DMS79 treated with DMSO at 0.1 percent for 48 hours (cell line): Measurements from ENCODE around the gene TRAPPC11.

ENCODE experiments used
- DNase-seq: peaks from one replicate; lab custom pipeline; 2025; lab: John Stamatoyannopoulos, UW

Gene TRAPPC11

DNA sequence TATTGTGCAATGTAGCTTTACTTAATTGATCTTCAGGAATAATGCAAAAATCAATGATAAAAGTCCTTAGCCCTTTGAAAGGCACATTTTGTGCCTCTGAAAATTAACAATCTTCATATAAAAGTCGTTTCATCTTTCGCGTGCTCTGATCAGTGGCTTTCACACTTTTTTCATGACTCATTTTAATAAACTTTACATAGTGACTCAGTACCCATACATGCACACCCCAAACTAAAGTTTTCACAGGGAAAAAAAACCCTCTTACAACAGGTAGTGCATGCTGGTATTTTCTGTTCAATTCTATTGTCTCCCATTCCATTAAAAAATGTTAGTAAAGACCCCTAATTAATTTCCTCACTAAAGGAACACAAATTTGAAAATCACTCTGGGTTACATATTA lies 21.6 kb upstream of the TRAPPC11 start:
- no peak for DNase-seq

DNA sequence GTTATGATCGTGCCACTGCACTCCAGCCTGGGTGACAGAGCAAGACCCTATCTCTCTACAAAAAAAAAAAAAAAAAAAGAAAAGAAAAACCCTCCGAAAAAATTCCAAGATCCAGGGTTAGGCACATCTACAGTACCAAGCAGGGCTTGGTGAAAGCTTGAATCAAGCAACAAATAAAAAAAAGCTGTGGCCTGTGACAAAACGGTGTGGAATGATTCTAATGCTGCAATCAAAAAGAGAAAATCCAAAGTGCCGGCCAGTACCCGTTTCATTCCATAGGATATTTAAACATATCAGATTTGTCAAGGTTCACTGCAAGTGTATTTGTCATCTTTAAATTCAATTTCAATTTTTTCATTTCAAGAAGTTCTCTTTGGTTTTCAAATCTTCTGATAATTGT lies 20.7 kb upstream of the TRAPPC11 start:
- no peak for DNase-seq

DNA sequence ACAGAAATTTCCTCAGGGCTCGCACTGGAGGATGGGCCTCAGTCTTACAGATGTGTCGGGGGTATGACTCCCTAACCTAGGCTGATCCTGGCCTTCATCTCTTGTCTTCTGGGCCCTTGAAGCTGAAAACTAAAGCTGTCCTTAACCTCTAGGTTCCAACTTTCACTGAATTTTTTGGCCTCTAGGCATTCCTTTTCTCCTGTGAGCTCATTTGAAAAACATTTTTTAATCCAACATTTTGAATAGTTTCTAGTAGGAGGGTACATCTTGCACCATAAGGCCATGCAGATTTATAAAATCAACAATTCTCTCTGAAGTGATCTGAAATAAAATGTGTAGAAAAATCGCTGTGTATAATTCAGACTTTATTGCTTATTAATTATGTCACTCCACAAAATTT lies 19.8 kb upstream of the TRAPPC11 start:
- DNase-seq, result no peak

DNA sequence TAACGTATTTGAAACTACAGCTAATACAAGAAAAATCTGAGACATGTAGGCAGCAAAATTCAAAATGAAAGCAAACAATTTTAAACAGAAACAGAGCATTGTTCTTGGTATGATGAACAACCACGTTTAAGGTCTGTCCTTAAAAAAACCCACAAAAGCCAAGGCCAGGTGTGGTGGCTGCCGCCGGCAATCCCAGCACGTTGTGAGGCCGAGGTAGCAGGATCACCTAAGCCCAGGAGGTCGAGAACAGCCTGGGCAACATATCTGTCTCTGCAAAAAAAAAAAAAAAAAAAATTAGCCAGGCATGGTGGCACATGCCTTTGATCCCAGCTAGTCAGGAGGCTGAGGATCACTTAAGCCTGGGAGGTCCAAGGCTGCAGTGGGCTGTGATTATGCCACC lies 13.8 kb upstream of the TRAPPC11 start:
- no peak for DNase-seq

DNA sequence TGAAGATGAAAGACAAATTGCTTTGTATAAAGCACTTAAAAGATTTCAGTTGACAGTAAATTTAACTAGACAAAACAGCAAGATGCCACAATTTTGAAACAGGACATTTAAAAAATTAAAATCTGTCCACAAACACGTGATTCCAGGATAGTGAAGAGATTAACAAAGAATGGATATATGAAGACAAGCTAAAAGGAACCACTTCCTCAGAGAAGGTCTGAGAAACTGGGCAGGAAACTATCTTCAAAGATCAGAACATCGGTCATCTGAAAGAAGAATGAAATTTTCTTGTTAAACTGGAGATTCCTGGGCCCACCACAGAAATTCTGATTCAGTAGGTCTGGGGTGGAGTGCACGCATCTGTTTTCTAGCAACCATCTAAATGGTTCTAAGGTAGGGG lies 1.5 kb upstream of the TRAPPC11 start:
- no peak for DNase-seq

DNA sequence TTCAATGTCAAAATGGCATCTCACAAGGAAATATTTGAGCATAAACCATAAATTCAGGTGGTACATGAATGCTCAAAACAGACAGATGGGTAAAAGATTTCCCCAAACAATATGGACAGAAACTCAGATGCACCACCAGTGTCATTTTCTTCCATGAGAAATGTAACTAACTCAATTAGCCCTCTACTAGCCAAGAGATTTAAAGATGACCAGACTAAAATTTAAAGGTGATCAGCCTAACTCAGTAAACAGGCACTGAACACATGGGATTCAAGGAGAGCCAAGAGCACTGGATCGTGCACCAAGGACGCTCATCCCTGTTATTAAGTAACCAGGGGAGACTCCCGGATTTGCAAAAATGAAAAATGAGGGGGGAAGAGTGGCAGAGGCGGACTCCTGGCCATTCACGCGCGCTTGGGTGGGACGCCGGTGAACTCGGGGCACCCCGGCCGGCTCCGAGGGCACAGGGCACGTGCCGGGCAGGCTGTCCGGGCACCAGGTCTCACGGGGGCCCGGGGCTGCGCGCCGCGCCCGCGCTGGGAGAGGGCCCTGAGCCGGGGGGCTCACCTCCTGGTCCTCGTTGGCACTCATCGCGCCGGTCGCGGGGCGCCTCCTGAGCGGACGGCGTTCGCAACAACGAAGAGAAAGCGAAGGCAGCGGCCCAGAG lies 598 bp upstream of the TRAPPC11 start:
- peak; percentile 1 for DNase-seq

DNA sequence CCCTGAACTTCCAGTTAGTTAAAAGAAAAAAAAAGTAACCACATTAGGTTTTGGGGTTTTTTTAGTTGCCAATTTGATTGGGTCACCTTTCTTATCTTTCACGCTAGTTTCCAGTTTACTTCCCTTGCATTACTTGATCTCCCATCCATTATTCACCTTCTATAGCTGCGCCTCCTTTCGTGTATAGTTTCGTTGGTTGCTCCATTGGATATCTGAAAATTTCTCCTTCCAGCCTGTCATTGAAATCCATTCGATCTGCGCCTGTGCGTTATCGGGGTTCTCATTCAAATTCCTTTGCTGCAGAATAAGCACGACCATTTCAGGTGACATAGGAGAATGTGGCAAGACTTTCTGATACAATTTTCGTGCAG lies 764 bp downstream of the TRAPPC11 start:
- peak; percentile 5 for DNase-seq

DNA sequence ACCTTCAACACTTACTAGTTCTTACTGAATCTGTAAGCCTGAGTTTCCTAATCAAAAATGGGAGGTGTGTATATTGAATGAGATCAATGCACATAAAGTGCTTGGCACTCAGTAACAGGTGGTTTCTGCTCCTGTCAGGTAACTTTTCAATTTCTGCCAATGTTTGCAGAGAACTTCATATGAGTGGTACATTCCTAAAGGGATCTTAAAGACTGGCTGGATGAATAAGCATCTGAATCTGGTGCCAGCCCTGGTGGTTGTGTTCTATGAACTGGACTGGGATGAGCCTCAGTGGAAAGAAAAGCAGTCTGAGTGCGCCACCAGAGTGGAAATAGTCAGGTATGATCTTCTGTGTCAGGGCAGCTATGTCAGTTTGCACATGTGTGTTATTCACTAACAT lies 7.0 kb downstream of the TRAPPC11 start:
- no peak for DNase-seq

DNA sequence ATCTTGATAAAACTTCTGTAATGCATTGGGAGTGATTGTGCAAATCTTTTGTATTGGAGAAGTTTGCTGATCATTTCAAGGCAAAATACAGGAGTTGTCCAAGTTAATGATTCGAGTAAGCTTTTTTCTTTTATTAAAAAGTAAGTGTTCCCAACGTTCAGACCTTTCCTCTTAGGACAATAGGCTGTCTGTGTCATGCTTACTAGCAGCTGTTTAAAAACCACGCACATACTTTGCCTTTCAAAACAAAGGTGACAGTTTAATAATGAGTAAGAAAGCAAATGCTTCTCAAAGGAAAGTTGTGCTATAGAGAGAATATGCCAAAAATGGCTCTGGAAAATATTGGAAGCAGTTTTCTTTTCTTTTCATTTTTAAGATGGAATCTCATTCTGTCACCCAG lies 11.2 kb downstream of the TRAPPC11 start:
- DNase-seq, result no peak

DNA sequence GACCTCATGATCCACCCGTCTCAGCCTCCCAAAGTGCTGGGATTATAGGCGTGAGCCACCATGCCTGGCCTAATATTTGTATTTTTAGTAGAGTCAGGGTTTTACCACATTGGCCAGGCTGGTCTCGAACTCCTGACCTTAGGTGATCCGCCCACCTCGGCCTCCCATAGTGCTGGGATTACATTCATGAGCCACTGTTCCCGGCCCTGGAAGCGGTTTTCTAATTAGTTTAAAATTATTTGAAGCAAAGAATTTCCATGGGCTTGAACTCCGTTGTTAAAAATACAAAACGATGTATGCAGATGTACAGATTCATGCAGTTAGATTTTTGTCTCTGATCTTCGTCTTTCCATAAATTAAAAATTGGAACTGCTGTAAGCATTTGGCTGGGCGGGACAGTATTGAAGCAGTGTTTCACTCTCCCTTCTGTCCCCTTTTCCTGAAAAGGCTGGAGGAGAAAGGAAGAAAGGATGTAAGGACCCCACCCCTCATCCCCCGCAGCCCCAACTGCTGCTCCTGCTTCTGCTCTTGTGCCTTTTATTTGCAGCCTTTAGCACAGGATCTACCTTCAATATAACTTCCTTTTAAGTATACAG lies 12.0 kb downstream of the TRAPPC11 start:
- no peak for DNase-seq

DNA sequence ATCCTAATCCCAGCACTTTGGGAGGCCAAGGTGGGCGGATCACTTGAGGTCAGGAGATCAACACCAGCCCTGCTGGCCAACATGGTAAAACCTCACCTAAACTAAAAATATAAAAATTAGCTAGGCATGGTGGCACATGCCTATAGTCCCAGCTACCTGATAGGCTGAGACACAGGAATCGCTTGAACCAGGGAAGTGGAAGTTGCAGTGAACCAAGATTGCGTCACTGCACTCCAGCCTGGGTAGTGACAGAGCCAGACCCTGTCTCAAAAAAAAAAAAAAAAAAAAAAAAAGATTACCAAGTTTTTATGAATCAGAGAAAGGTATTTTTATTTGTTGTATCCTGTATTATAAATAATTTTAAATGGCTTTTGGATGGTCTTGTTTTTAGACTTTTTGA lies 15.1 kb downstream of the TRAPPC11 start:
- no peak for DNase-seq

DNA sequence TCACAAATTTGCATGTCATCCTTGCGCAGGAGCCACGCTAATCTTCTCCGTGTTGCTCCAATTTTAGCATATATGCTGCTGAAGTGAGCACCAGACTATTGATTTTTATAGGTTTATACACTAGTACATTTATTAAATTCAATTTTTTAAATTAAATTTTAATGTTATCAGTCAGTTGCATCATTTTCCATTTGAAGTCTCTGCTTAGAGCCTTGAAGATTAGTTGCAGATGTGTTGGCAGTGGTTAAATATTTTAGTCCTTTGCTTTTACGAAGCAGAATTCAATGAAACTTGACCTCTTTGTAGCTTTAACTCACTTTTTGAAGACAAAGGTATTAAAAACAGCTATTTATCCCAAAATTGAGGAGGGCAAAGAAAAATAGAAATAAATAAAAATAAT lies 16.5 kb downstream of the TRAPPC11 start:
- DNase-seq, result no peak

DNA sequence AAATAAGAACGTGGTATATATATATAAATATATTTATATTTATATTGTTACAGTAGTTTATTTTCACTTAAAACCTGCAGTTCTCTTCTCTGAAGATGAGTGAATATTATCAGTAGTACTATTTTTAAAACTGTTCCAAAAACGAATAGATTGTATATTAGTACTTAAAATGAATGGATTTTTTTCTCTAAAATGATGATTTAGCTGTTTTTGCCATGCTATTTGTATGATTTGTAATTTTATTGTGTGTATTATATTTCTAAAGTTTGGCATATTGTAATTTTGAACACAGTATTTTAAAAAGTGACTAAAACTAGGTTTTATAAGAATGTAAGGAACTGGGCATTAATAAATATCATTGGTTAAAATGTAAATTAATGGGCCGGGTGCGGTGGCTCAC lies 22.0 kb downstream of the TRAPPC11 start:
- DNase-seq, result no peak

DNA sequence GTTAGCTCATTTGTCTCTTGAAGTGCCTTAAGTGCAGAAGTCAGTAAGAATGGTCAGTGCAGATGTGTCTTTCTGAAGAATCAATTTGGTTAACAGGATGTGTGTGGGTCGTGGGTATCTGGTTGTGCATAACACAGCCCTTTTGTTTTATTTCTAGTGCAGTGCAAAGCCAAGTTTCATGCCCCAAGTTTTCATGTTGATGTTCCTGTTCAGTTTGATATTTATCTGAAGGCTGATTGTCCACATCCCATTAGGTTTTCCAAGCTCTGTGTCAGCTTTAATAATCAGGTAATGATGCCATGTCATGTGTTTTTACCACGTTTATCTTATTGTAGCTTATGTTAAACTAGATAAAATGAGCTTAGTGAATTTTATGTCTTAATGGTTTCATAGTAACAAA lies 27.4 kb downstream of the TRAPPC11 start:
- DNase-seq, result no peak

DNA sequence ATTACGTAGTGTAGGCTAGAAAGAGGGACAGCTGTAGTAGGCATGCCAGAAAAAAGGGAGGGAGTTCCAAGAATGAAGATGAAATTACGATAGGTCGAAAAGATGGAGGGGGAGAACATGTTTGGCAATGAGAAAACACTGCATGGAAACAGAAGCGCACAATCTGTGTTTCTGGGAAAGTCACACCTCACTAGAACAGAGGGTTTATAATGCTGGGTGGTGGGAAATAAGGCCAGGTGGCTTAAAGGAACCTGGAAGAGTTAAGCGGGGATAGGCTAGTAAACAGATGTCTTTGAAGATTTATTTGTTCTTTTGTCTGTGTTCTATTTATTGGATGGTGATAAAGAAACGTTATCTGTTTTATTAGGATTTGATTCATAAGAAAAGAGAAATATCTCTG lies 29.1 kb downstream of the TRAPPC11 start:
- no peak for DNase-seq

DNA sequence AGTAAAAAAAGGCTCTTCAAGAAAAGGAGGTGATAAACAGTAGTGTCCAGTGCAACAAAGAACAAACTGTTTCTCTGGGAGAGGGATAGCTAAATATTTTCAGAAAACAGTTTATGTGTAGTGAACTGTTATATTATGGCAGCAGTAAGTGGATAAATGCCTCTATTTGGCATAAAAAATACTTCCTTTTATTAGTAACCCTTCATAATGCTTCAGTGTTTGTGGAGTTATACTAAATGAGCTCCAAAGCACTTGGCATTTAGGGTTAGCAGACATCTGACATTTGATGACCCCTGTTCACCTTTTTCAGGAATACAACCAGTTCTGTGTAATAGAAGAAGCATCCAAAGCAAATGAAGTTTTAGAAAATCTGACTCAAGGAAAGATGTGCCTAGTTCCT lies 31.9 kb downstream of the TRAPPC11 start:
- DNase-seq, result no peak

DNA sequence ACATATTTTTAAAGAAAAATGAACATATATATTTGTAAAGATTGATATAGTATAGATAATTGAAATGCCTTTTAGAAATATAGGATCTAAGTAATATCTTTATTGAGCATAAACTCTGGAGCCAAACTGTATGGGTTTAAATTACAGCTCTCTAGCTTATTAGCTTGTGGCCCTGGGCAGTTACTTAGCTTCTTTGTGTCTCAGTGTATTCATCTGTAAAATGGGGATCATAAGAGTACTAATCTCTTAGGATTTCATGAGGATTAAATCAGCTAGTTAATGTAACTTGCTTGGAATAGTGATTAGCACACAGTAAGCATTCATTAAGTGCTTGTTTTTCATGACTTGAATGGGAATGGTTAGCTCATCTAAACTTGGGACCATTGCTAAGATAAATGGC lies 32.8 kb downstream of the TRAPPC11 start:
- DNase-seq, result no peak

DNA sequence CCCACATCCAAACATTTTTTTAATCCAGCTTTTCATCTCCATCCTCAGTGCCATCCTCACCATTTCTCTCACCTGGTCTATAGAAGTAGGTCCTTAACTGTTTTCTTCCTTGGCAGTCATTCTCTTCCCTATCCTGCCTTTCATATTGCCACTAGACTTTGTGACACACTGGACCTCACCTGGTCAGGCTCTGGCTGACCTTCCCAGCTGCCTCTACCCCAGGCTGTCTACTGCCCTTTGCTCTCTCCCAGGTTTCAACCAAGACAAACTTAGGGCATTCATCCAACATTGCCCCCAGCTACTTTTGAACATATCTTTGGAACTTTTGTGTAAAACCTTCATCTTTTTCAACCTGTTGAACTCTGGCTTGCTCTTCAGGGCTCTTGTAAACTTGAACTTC lies 39.8 kb downstream of the TRAPPC11 start:
- no peak for DNase-seq

DNA sequence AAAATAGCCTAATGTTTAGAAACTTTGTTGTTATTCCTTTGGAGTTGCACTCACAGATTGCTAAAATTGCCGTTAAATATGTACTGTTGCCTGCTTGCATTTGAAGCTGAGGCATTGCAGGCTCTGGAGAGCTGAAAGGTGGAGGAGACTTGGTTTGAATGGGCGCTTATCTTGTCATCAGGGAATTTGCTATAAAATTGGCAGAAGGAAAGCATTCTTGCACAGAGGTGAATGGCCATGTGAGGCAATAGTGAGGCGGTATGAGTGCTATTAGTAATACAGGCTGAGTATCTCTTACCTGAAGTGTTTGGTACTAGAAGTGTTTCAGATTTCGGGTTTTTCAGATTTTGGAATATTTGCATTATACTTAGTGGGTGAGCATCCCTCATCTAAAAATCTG lies 41.3 kb downstream of the TRAPPC11 start:
- DNase-seq, result no peak

DNA sequence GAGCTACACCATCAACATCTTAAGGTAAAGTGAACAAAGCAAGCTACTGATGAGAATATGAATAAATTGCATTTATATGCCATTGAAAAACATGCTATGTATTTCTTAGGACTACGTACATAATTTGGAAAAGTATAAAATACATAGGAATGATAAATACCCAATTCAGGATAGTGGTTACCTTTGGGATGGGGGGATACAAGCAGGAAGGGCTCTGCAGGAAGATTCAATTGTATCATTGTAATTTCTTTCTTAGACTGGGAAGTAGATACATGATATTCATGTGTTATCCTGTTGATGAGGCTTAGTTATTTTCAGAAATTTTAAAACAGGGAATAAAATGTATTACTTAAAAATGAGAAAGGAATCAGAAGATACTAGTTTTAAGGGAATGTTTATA lies 43.4 kb downstream of the TRAPPC11 start:
- DNase-seq, result no peak

DNA sequence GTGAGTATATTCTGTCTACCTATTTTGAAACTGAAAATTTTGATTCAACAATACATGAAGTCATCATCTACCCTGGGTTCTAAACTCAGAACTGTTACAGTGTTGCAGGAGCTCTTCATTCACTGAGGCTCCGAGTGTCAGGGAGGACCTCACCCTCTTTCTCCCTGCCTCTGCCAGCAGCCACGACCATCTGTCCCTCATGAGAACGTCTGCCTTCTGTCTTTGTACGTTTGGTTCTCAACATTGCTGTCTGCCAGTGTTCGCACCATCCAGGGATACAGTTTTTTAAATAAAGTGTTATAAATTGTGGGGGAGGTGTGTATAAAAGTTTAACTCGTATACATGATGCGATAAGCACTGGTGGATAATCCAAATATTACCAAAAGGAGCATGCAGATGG lies 55.5 kb downstream of the TRAPPC11 start:
- DNase-seq, result no peak

DNA sequence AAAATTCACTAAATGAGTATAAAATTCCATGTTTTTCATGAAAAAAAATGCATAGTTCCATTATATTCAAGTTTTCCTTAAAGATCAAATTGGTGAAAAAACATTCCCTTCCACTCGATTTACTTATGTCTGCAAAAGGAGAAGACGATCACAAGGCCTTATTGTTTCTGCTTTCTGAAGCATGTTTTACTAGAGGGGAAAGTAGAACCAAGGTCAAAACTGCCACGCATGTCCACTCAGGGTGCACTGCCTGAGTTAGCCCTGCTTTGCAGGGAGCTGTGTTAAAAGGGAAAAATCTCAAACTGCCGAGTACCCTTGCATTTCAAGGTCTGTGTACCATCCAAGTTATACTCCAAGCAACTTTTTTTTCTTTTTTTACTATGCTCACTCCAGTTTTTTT lies 57.2 kb downstream of the TRAPPC11 start:
- no peak for DNase-seq

DNA sequence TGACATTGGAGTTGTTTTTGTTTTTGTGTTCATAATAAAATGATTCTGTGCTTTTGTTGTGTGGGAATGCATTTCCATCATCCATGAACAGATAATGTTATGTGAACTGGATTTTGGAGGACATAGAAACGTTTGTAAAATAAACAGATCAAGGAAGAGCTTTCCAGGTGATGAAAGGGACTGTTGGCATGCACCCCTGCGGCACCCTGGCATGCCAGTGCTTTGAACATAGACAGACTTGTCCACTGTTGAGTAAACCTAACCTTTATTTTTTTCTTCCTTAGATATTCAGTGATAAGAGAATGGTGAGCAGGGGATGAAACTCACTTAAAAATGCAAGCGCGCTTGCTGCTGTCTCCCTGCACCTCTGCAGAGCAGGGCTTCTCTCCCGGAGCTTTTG lies 59.8 kb downstream of the TRAPPC11 start:
- DNase-seq, result no peak
